AG09309 (cell line): ENCODE data around the gene LGMN.
A peak's percentile ranks its signal among the peaks of the same experiment; 100 is the strongest.

ENCODE experiments used
- DNase-seq: peaks from one replicate; pipeline ENCODE4 v3.0.0-alpha.2; 2010; ENCODE audit warnings: low read depth
- H3K4me3 ChIP-seq: 2 replicates; pipeline ENCODE4 v1.5.1; 2011; ENCODE audit warnings: mild to moderate bottlenecking, low read depth, low read length, moderate library complexity; ENCODE audit not compliant: control insufficient read depth
- CTCF ChIP-seq: IDR thresholded peaks from 2 replicates; pipeline ENCODE4 v1.5.1; 2011; ENCODE audit warnings: mild to moderate bottlenecking, low read depth, low read length, inconsistent platforms; ENCODE audit not compliant: insufficient read depth, control insufficient read depth; ENCODE audit errors: missing control alignments

LGMN gene

GRCh38 chr14:92724516-92725340 is 23.7 kb downstream of the LGMN start:
- H3K4me3 ChIP-seq: no peak overlapping the region
- no peak for DNase-seq
- no peak for TF ChIP-seq CTCF

GRCh38 chr14:92719890-92720323 is 28.5 kb downstream of the LGMN start:
- no peak overlapping the region for H3K4me3 ChIP-seq
- DNase-seq: peak; percentile 28
- no peak for TF ChIP-seq CTCF

GRCh38 chr14:92719421-92719820 is 29.0 kb downstream of the LGMN start:
- DNase-seq: peak; percentile 31

GRCh38 chr14:92718664-92719063 is 29.8 kb downstream of the LGMN start:
- H3K4me3 ChIP-seq: no peak overlapping the region
- no peak for TF ChIP-seq CTCF
- DNase-seq: peak; percentile 80

More at GRCh38 chr14:92719421-92719820, 29.0 kb downstream of the LGMN start:
- no peak overlapping the region for H3K4me3 ChIP-seq
- TF ChIP-seq CTCF: no peak

GRCh38 chr14:92717571-92718042 is 30.8 kb downstream of the LGMN start:
- DNase-seq: no peak
- TF ChIP-seq CTCF: no peak
- no peak overlapping the region for H3K4me3 ChIP-seq

GRCh38 chr14:92716131-92716530 is 32.3 kb downstream of the LGMN start:
- DNase-seq: no peak

More at GRCh38 chr14:92716131-92716530, 32.3 kb downstream of the LGMN start:
- TF ChIP-seq CTCF: no peak
- H3K4me3 ChIP-seq: no peak overlapping the region
